Endothelial cell of umbilical vein (primary cell): ENCODE results near the gene TSPAN18. TPM values are rescaled to one million over a fixed set of nuclear protein-coding genes. Genes with fewer than 3 reads are reported as not detected.

Experiments used
- BruUV-seq: library from RNA; stranded (reverse); fragments of 400-500 nt; replicated peaks from 2 replicates; lab custom pipeline; 2021; lab: Mats Ljungman, UMichigan
- CTCF ChIA-PET: fragments of 300-600, 350-600 bp; sonication (Branson Sonifier 250); formaldehyde crosslinking; loops from one replicate; lab custom pipeline; 2021; ENCODE audit warnings: antibody characterized with exemption, inconsistent platforms; lab: Charles Lee
- POLR2A ChIA-PET: fragments of 300-600, 350-600 bp; sonication (Branson Sonifier 250); formaldehyde crosslinking; loops from one replicate; lab custom pipeline; 2021; ENCODE audit warnings: antibody characterized with exemption, inconsistent platforms; lab: Charles Lee
- DNase-seq: peaks from one replicate; pipeline ENCODE4 v3.0.0-alpha.2; 2011; ENCODE audit warnings: low read depth, low spot score
- FAIRE-seq: peaks from 2 replicates; lab custom pipeline; 2011; peaks lifted over from hg19 to GRCh38; lab: Jason Lieb, UNC
- H2AFZ ChIP-seq: 2 replicates; pipeline ENCODE4 v1.6.0; 2012; ENCODE audit warnings: low read depth, low read length, control low read depth, inconsistent platforms
- H3K27ac ChIP-seq: 2 replicates; pipeline ENCODE4 v1.5.1; 2011; ENCODE audit warnings: low read depth, mild to moderate bottlenecking, control low read depth, low read length, moderate library complexity; ENCODE audit not compliant: insufficient read depth
- H3K27me3 ChIP-seq, 2 experiments: 2 replicates each; pipeline versions ENCODE4 v1.6.0 to v1.6.1; 2011; ENCODE audit warnings: low read length in 2 of 2, mixed read lengths in 1 of 2; ENCODE audit not compliant: control insufficient read depth in 2 of 2, insufficient read depth in 2 of 2
- H3K36me3 ChIP-seq, 2 experiments: 2 replicates in 1 of 2; 3 replicates in 1 of 2; pipeline ENCODE4 v1.5.1; 2011; ENCODE audit warnings: low read length in 2 of 2, mild to moderate bottlenecking in 1 of 2, moderate library complexity in 1 of 2; ENCODE audit not compliant: control insufficient read depth in 2 of 2, insufficient read depth in 2 of 2; ENCODE audit errors: extremely low read depth in 1 of 2
- H3K4me1 ChIP-seq: 3 replicates; pipeline ENCODE4 v1.5.1; 2011; ENCODE audit warnings: mild to moderate bottlenecking, low read length; ENCODE audit not compliant: control insufficient read depth, insufficient read depth; ENCODE audit errors: extremely low read depth
- H3K4me2 ChIP-seq: 2 replicates; pipeline ENCODE4 v1.6.1; 2011; ENCODE audit warnings: low read length, control low read depth, mixed read lengths; ENCODE audit not compliant: insufficient read depth
- H3K4me3 ChIP-seq, 3 experiments: fragments of 200-600 bp in 1 of 3; sonication (generic), shearing (Covaris generic) in 1 of 3; replicated peaks in 1 of 3; 2 replicates each; pipeline ENCODE4 v1.5.1; 2011 to 2016; ENCODE audit warnings: control low read depth in 3 of 3, low read length in 3 of 3, mild to moderate bottlenecking in 2 of 3, inconsistent platforms in 1 of 3, low read depth in 1 of 3, moderate library complexity in 1 of 3; ENCODE audit not compliant: insufficient read depth in 1 of 3
- H3K79me2 ChIP-seq: 2 replicates; pipeline ENCODE4 v1.6.0; 2012; ENCODE audit warnings: low read length, inconsistent platforms; ENCODE audit not compliant: control insufficient read depth, insufficient read depth
- H3K9ac ChIP-seq: replicated peaks from 2 replicates; pipeline ENCODE3; 2011; ENCODE audit warnings: low read length, control low read depth; ENCODE audit not compliant: insufficient read depth; ENCODE audit errors: extremely low read depth
- H3K9me1 ChIP-seq: replicated peaks from 3 replicates; pipeline ENCODE4 v1.6.0; 2011; ENCODE audit warnings: mild to moderate bottlenecking, low read length; ENCODE audit not compliant: control insufficient read depth, insufficient read depth; ENCODE audit errors: extremely low read depth
- H3K9me3 ChIP-seq: replicated peaks from 2 replicates; pipeline ENCODE4 v1.5.1; 2012; ENCODE audit warnings: low read length, inconsistent platforms; ENCODE audit not compliant: control insufficient read depth, insufficient read depth
- H4K20me1 ChIP-seq: replicated peaks from 2 replicates; pipeline ENCODE3; 2011; ENCODE audit warnings: mild to moderate bottlenecking, low read length; ENCODE audit not compliant: control insufficient read depth, insufficient read depth; ENCODE audit errors: extremely low read depth
- CTCF ChIP-seq, 2 donors: IDR thresholded peaks; 1 replicate in 1 of 2; 2 replicates in 1 of 2; pipeline ENCODE4 v1.5.1; 2011; ENCODE audit warnings: low read length in 2 of 2, mild to moderate bottlenecking in 2 of 2, moderate library complexity in 2 of 2, control low read depth in 1 of 2, inconsistent platforms in 1 of 2, low read depth in 1 of 2; ENCODE audit not compliant: insufficient read depth in 1 of 2; ENCODE audit errors: extremely low read depth in 1 of 2
- EZH2 ChIP-seq: IDR thresholded peaks from 2 replicates; pipeline ENCODE4 v1.6.1; 2012; ENCODE audit warnings: borderline replicate concordance, low read depth, mild to moderate bottlenecking, moderate library complexity, low read length, inconsistent platforms; ENCODE audit not compliant: severe bottlenecking
- FOS ChIP-seq: IDR thresholded peaks from 2 replicates; pipeline ENCODE4 v1.6.1; 2011; ENCODE audit warnings: mild to moderate bottlenecking, low read length, moderate library complexity, borderline replicate concordance; ENCODE audit not compliant: insufficient read depth
- GATA2 ChIP-seq: IDR thresholded peaks from 2 replicates; pipeline ENCODE4 v1.7.0; 2011; ENCODE audit warnings: low read depth, mild to moderate bottlenecking, moderate library complexity, mixed read lengths, low read length; ENCODE audit not compliant: insufficient read length, insufficient read depth
- JUN ChIP-seq: IDR thresholded peaks from 2 replicates; pipeline ENCODE4 v1.6.1; 2011; ENCODE audit warnings: borderline replicate concordance, low read depth; ENCODE audit not compliant: insufficient read length, insufficient read depth
- MAX ChIP-seq: IDR thresholded peaks from 2 replicates; pipeline ENCODE4 v1.6.1; 2011; ENCODE audit not compliant: insufficient read depth, insufficient read length
- MYC ChIP-seq: IDR thresholded peaks from one replicate; pipeline ENCODE4 v1.6.1; 2011; ENCODE audit warnings: mild to moderate bottlenecking, low read depth, low read length
- POLR2A ChIP-seq: IDR thresholded peaks from 2 replicates; pipeline ENCODE4 v1.6.1; 2012; ENCODE audit warnings: low read depth, mild to moderate bottlenecking, control low read depth, low read length
- POLR2AphosphoS5 ChIP-seq: IDR thresholded peaks from 2 replicates; pipeline ENCODE4 v1.6.1; 2012; ENCODE audit warnings: low read depth, mild to moderate bottlenecking, control low read depth, low read length, moderate library complexity; ENCODE audit not compliant: insufficient read depth
- dilution Hi-C: fragments of 300-500 bp; cut with MboI; formaldehyde crosslinking; loops from one replicate; pipeline ENCODE4 v1.15.0; 2019; ENCODE audit warnings: low sequenced_read_pairs; ENCODE audit not compliant: extremely low pct_ligation_motif_present
- intact Hi-C: fragments of 100-400 bp; cut with micrococcal nuclease; formaldehyde crosslinking; loops from one replicate; pipeline ENCODE4 v1.10.0; 2022
- polyA plus RNA-seq, 4 experiments: library from polyadenylated mRNA; depleted of rRNA in 3 of 4; stranded (reverse) in 3 of 4; unstranded in 1 of 4; fragments of >200 nt; gene quantifications; 2 replicates each; pipeline versions ENCODE4 v1.2.1 to v1.2.3, GENCODE V29; 2011 to 2012; ENCODE audit warnings: missing spikeins in 1 of 4
- total RNA-seq: library from RNA; stranded (reverse); gene quantifications from 2 replicates; pipeline ENCODE4 v1.2.3, GENCODE V29; 2021

Gene TSPAN18
- total and polyA plus RNA-seq, 2 donors (not counting 3 experiments of a cell fraction or from before 2014, with no cell fraction given): 32.2 to 118 TPM

- H3K4me1 ChIP-seq: peaks cover 9% of the 10 kb centered on the region
- no peak overlapping the region for H3K27ac ChIP-seq
- no peak overlapping the region for H2AFZ ChIP-seq
- CTCF ChIA-PET: interaction anchor here (0.9 to 1.9 kb wide), 3 partner anchors 10 to 14 kb away, joined by 3 to 6 read pairs (median 5); no protein-coding TSS in a partner anchor
- TF ChIP-seq FOS (no peak), CTCF (IDR thresholded peaks at IDR 0.05; ENCODE audit: extremely low read depth in 1 of 2, insufficient read depth in 1 of 2, low read depth in 1 of 2, low read length in 2 of 2) (no peak), POLR2AphosphoS5 (no peak), GATA2 (no peak), MYC (no peak), MAX (no peak), JUN (no peak), POLR2A (no peak), EZH2 (no peak)
- H3K4me3 ChIP-seq: no peak overlapping the region
- H3K4me2 ChIP-seq: no peak overlapping the region
- H3K9me1 ChIP-seq: no peaks in the 10 kb centered on the region
- intact Hi-C loops (loop anchor here (5.0 kb wide), 1 partner anchor 54 kb away; no protein-coding TSS in a partner anchor), dilution Hi-C loops (no loop called here)
- DNase-seq (no peak), FAIRE-seq (no peak)
- H4K20me1 ChIP-seq: no peaks in the 10 kb centered on the region
- no TSS peak for BruUV-seq
- H3K9ac ChIP-seq: no peak overlapping the region
- POLR2A ChIA-PET: no interaction called here
- no peaks in the 10 kb centered on the region for H3K79me2 ChIP-seq
- H3K36me3 ChIP-seq: peaks cover 0 to 6% of the 10 kb centered on the region in 2 experiments
- no peaks in the 10 kb centered on the region for H3K27me3 ChIP-seq
- H3K9me3 ChIP-seq: no peaks in the 10 kb centered on the region
Observed at GRCh38 chr11:44876194-44876723, 149.5 kb downstream of the TSPAN18 start.
